HCT116 (cell line): ENCODE measurements around the gene YIPF2. TPM values are rescaled to one million over a fixed set of nuclear protein-coding genes. Genes with fewer than 3 reads are reported as not detected.

Experiments
- ATAC-seq: fragments of 200-7000 bp; cut with Tn5 transposase; 2 replicates; pipeline ENCODE4 v1.9.1; 2020; ENCODE audit warnings: mild to moderate bottlenecking, moderate library complexity
- BruUV-seq: library from RNA; stranded (reverse); fragments of 400-500 nt; replicated peaks from 2 replicates; lab custom pipeline; 2021; lab: Mats Ljungman, UMichigan
- CTCF ChIA-PET: fragments of 300-600 bp; sonication (Branson Sonifier 250); formaldehyde crosslinking; loops from one replicate; lab custom pipeline; 2021; ENCODE audit warnings: antibody characterized with exemption; lab: Charles Lee
- POLR2A ChIA-PET: fragments of 300-600, 350-600 bp; sonication (Branson Sonifier 250); formaldehyde crosslinking; loops from one replicate; lab custom pipeline; 2021; ENCODE audit warnings: antibody characterized with exemption; lab: Charles Lee
- RAD21 ChIA-PET, 2 experiments: fragments of 300-600 bp; sonication (Branson Sonifier 250); formaldehyde crosslinking; loops; one replicate each; lab custom pipeline; 2023; ENCODE audit warnings: low total read pairs in 2 of 2; ENCODE audit not compliant: uncharacterized antibody in 2 of 2, unreplicated experiment in 2 of 2, low non-redundant PET in 1 of 2; lab: Charles Lee
- DNase-seq: peaks from one replicate; pipeline ENCODE4 v3.0.0-alpha.2; 2010; ENCODE audit warnings: low read depth, low spot score
- H2AFZ ChIP-seq: fragments of 200-600 bp; shearing (Covaris generic), sonication (generic); 2 replicates; pipeline ENCODE4 v1.6.1; 2017; ENCODE audit warnings: low read depth, mixed run types, mixed read lengths, antibody characterized with exemption, low read length; ENCODE audit not compliant: poor library complexity, severe bottlenecking
- H3K27ac ChIP-seq: 2 replicates; pipeline ENCODE4 v1.5.1; 2012; ENCODE audit warnings: low read depth, low read length
- H3K27me3 ChIP-seq: fragments of 200-600 bp; sonication (generic); 2 replicates; pipeline ENCODE4 v1.6.1; 2016; ENCODE audit warnings: mixed run types, low read length, mixed read lengths; ENCODE audit not compliant: insufficient read depth
- H3K36me3 ChIP-seq, 2 experiments: fragments of 200-500 bp in 1 of 2; fragments of 200-600 bp in 1 of 2; sonication (Bioruptor generic) in 1 of 2; sonication (generic) in 1 of 2; 2 replicates each; pipeline versions ENCODE4 v1.5.1 to v1.6.1; 2014 to 2016; ENCODE audit warnings: low read length in 2 of 2, inconsistent platforms in 1 of 2, mixed read lengths in 1 of 2, mixed run types in 1 of 2; ENCODE audit not compliant: insufficient read depth in 2 of 2, control insufficient read depth in 1 of 2
- H3K4me1 ChIP-seq, 2 experiments: fragments of 200-600 bp in 1 of 2; sonication (generic) in 1 of 2; 2 replicates each; pipeline versions ENCODE4 v1.5.1 to v1.6.1; 2012 to 2017; ENCODE audit warnings: low read length in 2 of 2, inconsistent platforms in 1 of 2, mild to moderate bottlenecking in 1 of 2, mixed read lengths in 1 of 2, mixed run types in 1 of 2, moderate library complexity in 1 of 2; ENCODE audit not compliant: insufficient read depth in 2 of 2, control insufficient read depth in 1 of 2
- H3K4me2 ChIP-seq: fragments of 200-600 bp; sonication (generic); 2 replicates; pipeline ENCODE4 v1.6.1; 2017; ENCODE audit warnings: mixed run types, low read length, mixed read lengths
- H3K4me3 ChIP-seq, 2 experiments: fragments of 200-600 bp in 1 of 2; sonication (generic) in 1 of 2; replicated peaks in 1 of 2; 2 replicates each; pipeline ENCODE4 v1.5.1; 2011 to 2016; ENCODE audit warnings: low read length in 2 of 2, control low read depth in 1 of 2, low read depth in 1 of 2, mild to moderate bottlenecking in 1 of 2, mixed read lengths in 1 of 2, mixed run types in 1 of 2
- H3K79me2 ChIP-seq: fragments of 200-600 bp; sonication (generic); 2 replicates; pipeline ENCODE4 v1.6.1; 2017; ENCODE audit warnings: mild to moderate bottlenecking, mixed run types, low read length, moderate library complexity, mixed read lengths; ENCODE audit not compliant: insufficient read depth
- H3K9ac ChIP-seq: fragments of 200-600 bp; sonication (generic); 2 replicates; pipeline ENCODE4 v1.6.1; 2016; ENCODE audit warnings: low read length, mixed read lengths
- H3K9me2 ChIP-seq: fragments of 200-600 bp; sonication (generic), shearing (Covaris generic); 2 replicates; pipeline ENCODE4 v1.6.1; 2017; ENCODE audit warnings: mixed run types, mild to moderate bottlenecking, moderate library complexity; ENCODE audit not compliant: insufficient read depth
- H3K9me3 ChIP-seq, 2 experiments: fragments of 200-500 bp in 1 of 2; fragments of 200-600 bp in 1 of 2; sonication (Bioruptor generic) in 1 of 2; sonication (generic) in 1 of 2; 2 replicates each; pipeline ENCODE4 v1.6.1; 2014 to 2017; ENCODE audit warnings: low read length in 2 of 2, mixed read lengths in 2 of 2, inconsistent platforms in 1 of 2, low read depth in 1 of 2, mild to moderate bottlenecking in 1 of 2, mixed run types in 1 of 2, moderate library complexity in 1 of 2; ENCODE audit not compliant: control insufficient read depth in 1 of 2, insufficient read depth in 1 of 2
- H4K20me1 ChIP-seq: fragments of 200-600 bp; sonication (generic), shearing (Covaris generic); 2 replicates; pipeline ENCODE4 v1.6.1; 2017; ENCODE audit warnings: mixed run types, mild to moderate bottlenecking, moderate library complexity; ENCODE audit not compliant: insufficient read depth
- CEBPB ChIP-seq: IDR thresholded peaks from 2 replicates; pipeline ENCODE4 v1.6.1; 2012; ENCODE audit warnings: low read depth
- CTCF ChIP-seq, 3 experiments: fragments of 200-600 bp in 1 of 3; sonication (generic) in 1 of 3; IDR thresholded peaks in 2 of 3; conservative IDR thresholded peaks in 1 of 3; 2 replicates each; pipeline ENCODE4 v1.5.1; 2012 to 2017; ENCODE audit warnings: low read depth in 2 of 3, low read length in 2 of 3, antibody characterized with exemption in 1 of 3, borderline replicate concordance in 1 of 3, control low read depth in 1 of 3, mild to moderate bottlenecking in 1 of 3, mixed read lengths in 1 of 3, mixed run types in 1 of 3, moderate library complexity in 1 of 3; ENCODE audit not compliant: insufficient read depth in 1 of 3
- EGR1 ChIP-seq: IDR thresholded peaks from 2 replicates; pipeline ENCODE4 v1.6.1; 2012; ENCODE audit warnings: low read depth
- ELF1 ChIP-seq: IDR thresholded peaks from 2 replicates; pipeline ENCODE4 v1.6.1; 2012; ENCODE audit warnings: low read depth, borderline replicate concordance
- EZH2phosphoT487 ChIP-seq: fragments of 200-600 bp; IDR thresholded peaks from 2 replicates; pipeline ENCODE4 v1.6.1; 2018; ENCODE audit warnings: antibody characterized with exemption, borderline replicate concordance
- FOSL1 ChIP-seq: IDR thresholded peaks from 2 replicates; pipeline ENCODE4 v1.6.1; 2012; ENCODE audit warnings: low read depth
- JUND ChIP-seq: IDR thresholded peaks from 2 replicates; pipeline ENCODE4 v1.6.1; 2012
- MAX ChIP-seq: IDR thresholded peaks from 2 replicates; pipeline ENCODE4 v1.6.1; 2012
- POLR2A ChIP-seq: IDR thresholded peaks from 2 replicates; pipeline ENCODE4 v1.7.0; 2011; ENCODE audit warnings: borderline replicate concordance; ENCODE audit not compliant: insufficient read depth, insufficient read length; ENCODE audit errors: extremely low read depth
- POLR2AphosphoS5 ChIP-seq: IDR thresholded peaks from 2 replicates; pipeline ENCODE4 v1.6.1; 2011; ENCODE audit warnings: mild to moderate bottlenecking, low read depth, low read length, moderate library complexity
- RAD21 ChIP-seq: IDR thresholded peaks from 2 replicates; pipeline ENCODE4 v1.6.1; 2012; ENCODE audit warnings: low read depth, mild to moderate bottlenecking
- REST ChIP-seq: IDR thresholded peaks from 2 replicates; pipeline ENCODE4 v1.6.1; 2012; ENCODE audit warnings: low read depth
- SIN3A ChIP-seq: IDR thresholded peaks from 2 replicates; pipeline ENCODE4 v1.6.1; 2012; ENCODE audit warnings: low read depth
- SP1 ChIP-seq: IDR thresholded peaks from 2 replicates; pipeline ENCODE4 v1.6.1; 2012; ENCODE audit warnings: low read depth
- SRF ChIP-seq: IDR thresholded peaks from 2 replicates; pipeline ENCODE4 v1.6.1; 2012; ENCODE audit warnings: low read depth
- TCF7L2 ChIP-seq: IDR thresholded peaks from 2 replicates; pipeline ENCODE4 v1.7.0; 2011; ENCODE audit warnings: borderline replicate concordance, inconsistent platforms; ENCODE audit not compliant: insufficient read depth, insufficient read length; ENCODE audit errors: extremely low read depth
- ZBTB33 ChIP-seq: IDR thresholded peaks from 2 replicates; pipeline ENCODE4 v1.6.1; 2011; ENCODE audit warnings: mild to moderate bottlenecking, low read length, moderate library complexity; ENCODE audit not compliant: insufficient replicate concordance; ENCODE audit errors: extremely low read depth
- ZFX ChIP-seq: fragments of 450-650 bp; IDR thresholded peaks from 2 replicates; pipeline ENCODE4 v1.6.1; 2017
- intact Hi-C: fragments of 100-400 bp; cut with micrococcal nuclease; formaldehyde crosslinking; loops from 2 replicates; pipeline ENCODE4 v1.10.0; 2022
- total RNA-seq: library from RNA; stranded (reverse); gene quantifications from one replicate; pipeline ENCODE4 v1.2.1, GENCODE V29; 2021; ENCODE audit not compliant: unreplicated experiment

The YIPF2 gene
- total RNA-seq, 1 experiment from 2014 or later: 44.7 TPM

GRCh38 chr19:10919352-10920287, 8.8 kb downstream of the YIPF2 start:
- ChIA-PET CTCF (no interaction called here), POLR2A (no interaction called here), RAD21 (no interaction called here)
- Histone ChIP-seq H3K36me3 (peaks cover 15 to 26% of the 10 kb centered on the region in 2 experiments), H3K27ac (no peak overlapping the region), H2AFZ (no peak overlapping the region), H4K20me1 (no peaks in the 10 kb centered on the region), H3K27me3 (no peaks in the 10 kb centered on the region), H3K79me2 (no peaks in the 10 kb centered on the region), H3K4me2 (no peak overlapping the region), H3K4me1 (peaks cover 0 to 14% of the 10 kb centered on the region in 2 experiments; a peak in 2 of 4 replicates), H3K4me3 (no peak overlapping the region), H3K9ac (no peak overlapping the region), H3K9me2 (no peaks in the 10 kb centered on the region), H3K9me3 (no peaks in the 10 kb centered on the region)
- BruUV-seq: no TSS peak
- no peak for DNase-seq
- ATAC-seq: no peak
- intact Hi-C loops: no loop called here
- TF ChIP-seq ZBTB33: no peak
- TF ChIP-seq ELF1: no peak
- TF ChIP-seq EGR1: no peak
- TF ChIP-seq CTCF (IDR thresholded peaks at IDR 0.05 in 2 of 3, conservative IDR thresholded peaks at IDR 0.05 in 1 of 3; ENCODE audit: borderline replicate concordance in 1 of 3, insufficient read depth in 1 of 3, low read depth in 2 of 3, low read length in 2 of 3): no peak
- no peak for TF ChIP-seq SIN3A
- no peak for TF ChIP-seq POLR2A
- no peak for TF ChIP-seq SP1
- no peak for TF ChIP-seq ZFX
- TF ChIP-seq SRF: no peak
- TF ChIP-seq CEBPB: no peak
- TF ChIP-seq FOSL1: no peak
- TF ChIP-seq MAX: no peak
- no peak for TF ChIP-seq REST
- TF ChIP-seq EZH2phosphoT487: no peak
- no peak for TF ChIP-seq JUND
- TF ChIP-seq TCF7L2: no peak
- no peak for TF ChIP-seq POLR2AphosphoS5
- TF ChIP-seq RAD21: no peak
